ENCODE results near the gene OLFM2.

The OLFM2 gene

GRCh38 chr19:9871626-9872338, 64.5 kb downstream of the OLFM2 start:
- DNase-seq = no peak
- peaks cover 2% of the 10 kb centered on the region for H3K4me1 Mint-ChIP-seq (ENCODE audit: low read depth)
- H3K27ac Mint-ChIP-seq = no peak overlapping the region
- no peak overlapping the region for H3K4me3 Mint-ChIP-seq
- H3K9me3 Mint-ChIP-seq = no peaks in the 10 kb centered on the region
- H3K27me3 Mint-ChIP-seq = no peaks in the 10 kb centered on the region
- no peaks in the 10 kb centered on the region for H3K36me3 Mint-ChIP-seq (ENCODE audit: low read depth)

GRCh38 chr19:9868983-9869617, 67.2 kb downstream of the OLFM2 start:
- no peak overlapping the region for H3K4me3 Mint-ChIP-seq
- DNase-seq = no peak
- H3K27ac Mint-ChIP-seq = no peak overlapping the region
- H3K4me1 Mint-ChIP-seq (ENCODE audit: low read depth) = peaks cover 19% of the 10 kb centered on the region
- H3K27me3 Mint-ChIP-seq = no peaks in the 10 kb centered on the region
- no peaks in the 10 kb centered on the region for H3K9me3 Mint-ChIP-seq
- no peaks in the 10 kb centered on the region for H3K36me3 Mint-ChIP-seq (ENCODE audit: low read depth)

GRCh38 chr19:9865732-9866501, 70.4 kb downstream of the OLFM2 start:
- Mint-ChIP-seq H3K36me3 (ENCODE audit: low read depth) (no peaks in the 10 kb centered on the region), H3K4me3 (no peak overlapping the region), H3K27ac (peak overlapping the region; percentile 37), H3K27me3 (no peaks in the 10 kb centered on the region), H3K4me1 (ENCODE audit: low read depth) (peaks cover 48% of the 10 kb centered on the region), H3K9me3 (no peaks in the 10 kb centered on the region)
- no peak for DNase-seq

- Mint-ChIP-seq H3K27ac (peak overlapping the region; percentile 57), H3K9me3 (no peaks in the 10 kb centered on the region), H3K4me3 (peak overlapping the region; percentile 20), H3K36me3 (ENCODE audit: low read depth) (no peaks in the 10 kb centered on the region), H3K4me1 (ENCODE audit: low read depth) (peaks cover 66% of the 10 kb centered on the region), H3K27me3 (no peaks in the 10 kb centered on the region)
- no peak for DNase-seq
These were observed 72.6 kb downstream of the OLFM2 start for GRCh38 chr19:9863759-9864158.

GRCh38 chr19:9862938-9863337, 73.4 kb downstream of the OLFM2 start:
- H3K4me1 Mint-ChIP-seq (ENCODE audit: low read depth) = peaks cover 75% of the 10 kb centered on the region
- H3K36me3 Mint-ChIP-seq (ENCODE audit: low read depth) = no peaks in the 10 kb centered on the region
- H3K27me3 Mint-ChIP-seq = no peaks in the 10 kb centered on the region
- peak overlapping the region; percentile 70 for H3K27ac Mint-ChIP-seq
- no peaks in the 10 kb centered on the region for H3K9me3 Mint-ChIP-seq
- no peak for DNase-seq
- H3K4me3 Mint-ChIP-seq = peak overlapping the region; percentile 20

- peaks cover 84% of the 10 kb centered on the region for H3K4me1 Mint-ChIP-seq (ENCODE audit: low read depth)
- no peak overlapping the region for H3K4me3 Mint-ChIP-seq
- H3K27me3 Mint-ChIP-seq = no peaks in the 10 kb centered on the region
These were observed 74.8 kb downstream of the OLFM2 start for GRCh38 chr19:9861503-9861902.

GRCh38 chr19:9860407-9860806, 75.9 kb downstream of the OLFM2 start:
- H3K36me3 Mint-ChIP-seq (ENCODE audit: low read depth) = peaks cover 2% of the 10 kb centered on the region
- H3K27me3 Mint-ChIP-seq = no peaks in the 10 kb centered on the region
- H3K4me3 Mint-ChIP-seq = no peak overlapping the region
- H3K9me3 Mint-ChIP-seq = no peaks in the 10 kb centered on the region
- no peak for DNase-seq
- H3K27ac Mint-ChIP-seq = no peak overlapping the region
- H3K4me1 Mint-ChIP-seq (ENCODE audit: low read depth) = peaks cover 83% of the 10 kb centered on the region

More at GRCh38 chr19:9861503-9861902, 74.8 kb downstream of the OLFM2 start:
- DNase-seq = no peak
- H3K27ac Mint-ChIP-seq = no peak overlapping the region
- H3K36me3 Mint-ChIP-seq (ENCODE audit: low read depth) = peaks cover 2% of the 10 kb centered on the region
- H3K9me3 Mint-ChIP-seq = no peaks in the 10 kb centered on the region

GRCh38 chr19:9858766-9859165, 77.5 kb downstream of the OLFM2 start:
- Mint-ChIP-seq H3K27ac (peak overlapping the region; percentile 84), H3K4me1 (ENCODE audit: low read depth) (peaks cover 80% of the 10 kb centered on the region), H3K27me3 (no peaks in the 10 kb centered on the region), H3K36me3 (ENCODE audit: low read depth) (peaks cover 9% of the 10 kb centered on the region), H3K9me3 (no peaks in the 10 kb centered on the region), H3K4me3 (no peak overlapping the region)
- DNase-seq = no peak

GRCh38 chr19:9857920-9858746, 78.2 kb downstream of the OLFM2 start:
- Mint-ChIP-seq H3K9me3 (no peaks in the 10 kb centered on the region), H3K27ac (peak overlapping the region; percentile 84), H3K27me3 (no peaks in the 10 kb centered on the region), H3K4me1 (ENCODE audit: low read depth) (peaks cover 78% of the 10 kb centered on the region), H3K36me3 (ENCODE audit: low read depth) (peaks cover 12% of the 10 kb centered on the region), H3K4me3 (peak overlapping the region; percentile 47)
- DNase-seq = peak; percentile 45

- H3K36me3 Mint-ChIP-seq (ENCODE audit: low read depth) = peaks cover 12% of the 10 kb centered on the region
- H3K9me3 Mint-ChIP-seq = no peaks in the 10 kb centered on the region
- no peak for DNase-seq
- H3K27ac Mint-ChIP-seq = peak overlapping the region; percentile 84
- H3K4me3 Mint-ChIP-seq = peak overlapping the region; percentile 47
- H3K27me3 Mint-ChIP-seq = no peaks in the 10 kb centered on the region
- peaks cover 76% of the 10 kb centered on the region for H3K4me1 Mint-ChIP-seq (ENCODE audit: low read depth)
These were observed 79.1 kb downstream of the OLFM2 start for GRCh38 chr19:9857076-9857721.

GRCh38 chr19:9856609-9857008, 79.7 kb downstream of the OLFM2 start:
- H3K4me3 Mint-ChIP-seq = no peak overlapping the region
- no peaks in the 10 kb centered on the region for H3K27me3 Mint-ChIP-seq
- H3K27ac Mint-ChIP-seq = peak overlapping the region; percentile 83
- no peaks in the 10 kb centered on the region for H3K9me3 Mint-ChIP-seq
- peaks cover 14% of the 10 kb centered on the region for H3K36me3 Mint-ChIP-seq (ENCODE audit: low read depth)
- H3K4me1 Mint-ChIP-seq (ENCODE audit: low read depth) = peaks cover 70% of the 10 kb centered on the region
- no peak for DNase-seq

GRCh38 chr19:9854282-9854846, 82.0 kb downstream of the OLFM2 start:
- Mint-ChIP-seq H3K4me3 (no peak overlapping the region), H3K4me1 (ENCODE audit: low read depth) (peaks cover 52% of the 10 kb centered on the region), H3K36me3 (ENCODE audit: low read depth) (peaks cover 20% of the 10 kb centered on the region), H3K27ac (no peak overlapping the region), H3K9me3 (no peaks in the 10 kb centered on the region), H3K27me3 (no peaks in the 10 kb centered on the region)
- no peak for DNase-seq

GRCh38 chr19:9850235-9850959, 85.9 kb downstream of the OLFM2 start:
- no peak for DNase-seq
- Mint-ChIP-seq H3K27me3 (no peaks in the 10 kb centered on the region), H3K36me3 (ENCODE audit: low read depth) (peaks cover 52% of the 10 kb centered on the region), H3K9me3 (no peaks in the 10 kb centered on the region), H3K4me1 (ENCODE audit: low read depth) (peaks cover 34% of the 10 kb centered on the region), H3K4me3 (no peak overlapping the region), H3K27ac (no peak overlapping the region)

Data from activated T-cell treated with anti-CD3 and anti-CD28 coated beads, Interleukin-2, amount 50 U/mL, for 24 hours (primary cell).